SK-N-SH (cell line): ENCODE data around the gene CAPN5.

Source experiments
- GABPA ChIP-seq: IDR thresholded peaks from 2 replicates; pipeline ENCODE4 v1.4.0; 2012; ENCODE audit warnings: low read depth, mild to moderate bottlenecking
- SIN3A ChIP-seq: IDR thresholded peaks from 2 replicates; pipeline ENCODE4 v1.6.1; 2012; ENCODE audit warnings: low read depth, mild to moderate bottlenecking, low read length, moderate library complexity, borderline replicate concordance
- TF ChIP-seq, protein P1 (sequence below): IDR thresholded peaks from 2 replicates; pipeline ENCODE4 v1.4.0; 2012; ENCODE audit warnings: low read depth

GRCh38 chr11:77079666-77080065, 12.9 kb downstream of the CAPN5 start:
- no peak for TF ChIP-seq SIN3A
- TF ChIP-seq, protein P1, sequence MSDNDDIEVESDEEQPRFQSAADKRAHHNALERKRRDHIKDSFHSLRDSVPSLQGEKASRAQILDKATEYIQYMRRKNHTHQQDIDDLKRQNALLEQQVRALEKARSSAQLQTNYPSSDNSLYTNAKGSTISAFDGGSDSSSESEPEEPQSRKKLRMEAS: no peak
- TF ChIP-seq GABPA: no peak
